GM19193 (cell line): ENCODE measurements around the gene CLNS1A.

Source experiments
- POLR2A ChIP-seq: IDR thresholded peaks from 4 replicates; pipeline ENCODE4 v1.6.1; 2011; ENCODE audit not compliant: insufficient read depth, insufficient read length; ENCODE audit errors: extremely low read depth

The CLNS1A gene

DNA sequence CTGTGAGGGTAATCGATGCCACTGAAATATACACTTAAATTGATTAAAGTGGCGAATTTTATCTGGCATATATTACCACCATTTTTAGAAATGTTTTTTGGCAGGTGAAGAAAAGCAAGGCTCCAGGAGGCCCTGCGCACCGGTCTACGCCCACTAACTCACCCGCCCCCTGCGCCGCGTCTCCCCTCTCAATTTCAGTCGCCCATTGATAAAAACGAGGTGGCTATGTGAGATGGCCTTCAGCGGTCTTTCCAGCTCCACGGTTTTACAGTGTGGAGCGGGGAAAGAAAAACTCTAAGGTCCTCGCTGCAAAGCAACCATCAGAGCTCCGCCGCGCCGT is 48.4 kb downstream of the CLNS1A start:
- TF ChIP-seq POLR2A: no peak

DNA sequence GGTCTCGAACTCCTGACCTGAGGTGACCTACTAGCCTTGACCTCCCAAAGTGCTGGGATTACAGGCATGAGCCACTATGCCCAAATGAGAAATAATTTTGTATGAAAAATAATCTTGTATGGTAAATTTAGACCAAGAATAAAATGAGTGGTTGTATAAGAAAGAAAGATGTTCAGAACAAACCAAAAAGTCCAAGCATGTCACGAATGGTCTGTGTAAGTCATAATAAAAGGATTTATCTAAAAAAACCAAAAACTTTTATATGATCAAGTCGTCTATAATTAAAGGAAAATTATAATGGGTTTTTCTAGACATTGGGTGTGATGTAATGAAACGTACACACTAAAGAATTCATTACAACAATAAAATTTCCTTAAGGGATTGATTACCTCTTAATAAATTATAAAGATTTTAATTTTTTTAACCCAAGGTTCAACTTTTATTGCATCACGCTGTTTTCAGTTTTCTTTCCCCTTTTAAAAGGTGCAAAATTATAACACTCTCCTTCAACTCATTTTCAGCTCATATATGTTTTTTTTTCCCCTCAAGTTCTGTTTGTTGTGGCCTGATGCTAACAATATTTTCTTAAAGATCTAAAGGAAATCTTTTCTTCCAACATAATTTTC is 56.8 kb downstream of the CLNS1A start:
- TF ChIP-seq POLR2A: no peak

DNA sequence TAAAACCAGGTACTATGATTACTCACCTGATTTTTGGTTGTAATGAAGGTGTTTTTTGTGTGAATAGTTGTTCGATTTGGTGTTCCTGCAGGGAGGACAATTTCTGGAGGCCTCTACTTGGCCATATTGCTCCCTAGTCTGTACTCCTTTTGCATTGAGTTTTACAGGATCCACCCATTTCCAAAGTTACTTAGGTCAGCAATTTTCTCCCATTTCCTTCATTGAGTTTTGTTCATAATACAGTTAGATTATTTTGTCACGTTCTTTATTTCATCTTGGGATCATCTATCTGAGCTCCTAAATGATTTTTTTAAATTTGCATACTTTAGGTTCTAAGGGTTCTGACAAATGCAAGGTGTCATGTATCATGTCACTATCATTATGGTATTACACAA is 67.9 kb downstream of the CLNS1A start:
- no peak for TF ChIP-seq POLR2A

DNA sequence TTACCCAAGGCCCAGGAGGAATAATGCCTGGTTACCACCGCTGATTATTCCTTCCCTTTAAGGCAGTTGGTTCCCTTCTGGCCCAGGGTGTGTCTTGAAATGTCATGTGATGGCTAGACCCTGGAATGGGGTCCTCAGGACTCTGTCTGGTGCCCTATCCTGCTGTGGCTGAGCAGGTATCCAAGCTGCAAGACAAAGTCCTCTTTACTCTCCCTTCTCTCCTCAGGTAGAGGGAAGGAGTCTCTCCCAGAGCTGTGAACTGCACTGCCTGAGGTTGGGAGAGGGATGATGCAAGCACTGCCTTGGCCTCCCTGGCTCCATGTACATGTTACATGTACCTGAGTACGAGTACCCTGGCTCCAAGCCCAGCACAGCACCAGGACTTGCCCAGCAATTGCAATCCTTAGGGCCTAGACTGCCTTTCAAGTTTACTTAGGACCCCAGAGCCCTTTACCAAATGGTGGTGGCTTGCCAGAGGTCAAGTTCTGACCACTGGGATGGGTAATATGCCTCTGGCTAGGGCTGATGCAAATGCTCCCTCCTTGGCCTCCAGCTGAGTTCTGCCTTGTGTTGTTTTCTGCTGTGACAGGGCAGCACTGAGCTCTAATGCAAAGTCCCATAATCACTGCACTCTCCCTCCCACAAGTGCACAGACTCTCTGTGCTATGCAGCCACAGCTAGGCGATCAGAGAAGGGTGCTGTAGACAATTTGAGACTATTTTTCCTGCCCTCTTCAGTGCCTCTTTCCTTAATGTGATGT is 68.5 kb downstream of the CLNS1A start:
- no peak for TF ChIP-seq POLR2A

DNA sequence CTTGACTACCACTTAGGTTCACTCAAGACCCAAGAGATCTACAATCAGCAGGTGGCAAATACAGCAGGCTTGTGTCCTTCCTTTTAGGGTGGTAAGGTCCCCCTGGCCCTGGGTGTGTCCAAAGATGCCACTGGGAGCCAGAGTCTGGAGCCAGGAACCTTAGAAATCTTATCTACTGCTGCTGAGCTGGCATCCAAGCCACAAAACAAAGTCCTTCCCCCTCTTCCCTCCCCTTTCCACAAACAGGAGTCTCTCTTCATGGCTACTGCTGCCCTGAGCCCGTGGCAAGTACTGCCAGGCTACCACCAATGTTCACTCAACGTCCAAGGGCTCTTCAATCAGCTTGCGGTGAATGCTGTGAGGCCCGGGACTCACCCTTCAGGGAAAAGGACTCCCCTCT is 69.3 kb downstream of the CLNS1A start:
- no peak for TF ChIP-seq POLR2A
